Measurements from ENCODE around the gene CPSF4L.

GRCh38 chr17:73255671-73256181 lies 6.0 kb downstream of the CPSF4L start:
- TF ChIP-seq, protein P1, sequence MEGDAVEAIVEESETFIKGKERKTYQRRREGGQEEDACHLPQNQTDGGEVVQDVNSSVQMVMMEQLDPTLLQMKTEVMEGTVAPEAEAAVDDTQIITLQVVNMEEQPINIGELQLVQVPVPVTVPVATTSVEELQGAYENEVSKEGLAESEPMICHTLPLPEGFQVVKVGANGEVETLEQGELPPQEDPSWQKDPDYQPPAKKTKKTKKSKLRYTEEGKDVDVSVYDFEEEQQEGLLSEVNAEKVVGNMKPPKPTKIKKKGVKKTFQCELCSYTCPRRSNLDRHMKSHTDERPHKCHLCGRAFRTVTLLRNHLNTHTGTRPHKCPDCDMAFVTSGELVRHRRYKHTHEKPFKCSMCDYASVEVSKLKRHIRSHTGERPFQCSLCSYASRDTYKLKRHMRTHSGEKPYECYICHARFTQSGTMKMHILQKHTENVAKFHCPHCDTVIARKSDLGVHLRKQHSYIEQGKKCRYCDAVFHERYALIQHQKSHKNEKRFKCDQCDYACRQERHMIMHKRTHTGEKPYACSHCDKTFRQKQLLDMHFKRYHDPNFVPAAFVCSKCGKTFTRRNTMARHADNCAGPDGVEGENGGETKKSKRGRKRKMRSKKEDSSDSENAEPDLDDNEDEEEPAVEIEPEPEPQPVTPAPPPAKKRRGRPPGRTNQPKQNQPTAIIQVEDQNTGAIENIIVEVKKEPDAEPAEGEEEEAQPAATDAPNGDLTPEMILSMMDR (IDR thresholded peaks at IDR 0.05): peak; percentile 93 to 100 (median 98)
- TF ChIP-seq POLR2A (IDR thresholded peaks at IDR 0.05): no peak

Measured in heart left ventricle (tissue), 13 donors.